H1 (cell line): ENCODE results near the gene SMYD3. TPM values are rescaled to one million over a fixed set of nuclear protein-coding genes. Genes with fewer than 3 reads are reported as not detected.

Source experiments
- CTCF ChIA-PET: fragments of 300-600 bp; sonication (Branson Sonifier 250); formaldehyde crosslinking; loops from one replicate; lab custom pipeline; 2021; ENCODE audit not compliant: partially characterized antibody; lab: Charles Lee
- POLR2A ChIA-PET: fragments of 300-600 bp; sonication (Branson Sonifier 250); formaldehyde crosslinking; loops from one replicate; lab custom pipeline; 2021; ENCODE audit warnings: inconsistent platforms; ENCODE audit not compliant: partially characterized antibody; lab: Charles Lee
- DNase-seq, 2 experiments: peaks; one replicate each; pipeline versions ENCODE4 v3.0.0 to v3.0.0-alpha.2; 2010 to 2022; ENCODE audit warnings: low spot score in 2 of 2, low read depth in 1 of 2, mixed read lengths in 1 of 2
- FAIRE-seq: peaks from 2 replicates; lab custom pipeline; 2011; peaks lifted over from hg19 to GRCh38; lab: Jason Lieb, UNC
- H2AFZ ChIP-seq: 2 replicates; pipeline ENCODE4 v1.8.1; 2012; ENCODE audit warnings: low read length, inconsistent platforms
- H2AK5ac ChIP-seq: 2 replicates; pipeline ENCODE4 v1.6.1; 2013; ENCODE audit warnings: low read depth, low read length
- H2BK120ac ChIP-seq: replicated peaks from 2 replicates; pipeline ENCODE3; 2013; ENCODE audit warnings: low read depth, low read length, inconsistent platforms
- H2BK12ac ChIP-seq: 2 replicates; pipeline ENCODE4 v1.6.1; 2013; ENCODE audit warnings: low read depth, low read length
- H2BK15ac ChIP-seq: 2 replicates; pipeline ENCODE4 v1.6.1; 2013; ENCODE audit warnings: low read length
- H2BK20ac ChIP-seq: 2 replicates; pipeline ENCODE4 v1.6.1; 2013; ENCODE audit warnings: low read length
- H2BK5ac ChIP-seq: 2 replicates; pipeline ENCODE4 v1.6.1; 2013; ENCODE audit warnings: low read depth, low read length
- H3K14ac ChIP-seq: 2 replicates; pipeline ENCODE4 v1.6.1; 2013; ENCODE audit warnings: inconsistent platforms; ENCODE audit not compliant: insufficient read length
- H3K18ac ChIP-seq: 2 replicates; pipeline ENCODE4 v1.6.1; 2013; ENCODE audit warnings: low read length; ENCODE audit errors: extremely low read depth
- H3K23ac ChIP-seq: 2 replicates; pipeline ENCODE4 v1.6.1; 2013; ENCODE audit warnings: inconsistent platforms; ENCODE audit not compliant: insufficient read length
- H3K23me2 ChIP-seq: 2 replicates; pipeline ENCODE4 v1.6.1; 2013; ENCODE audit warnings: low read depth, low read length
- H3K27ac ChIP-seq: 2 replicates; pipeline ENCODE4 v1.6.1; 2011; ENCODE audit warnings: low read depth, low read length, inconsistent platforms
- H3K27me3 ChIP-seq, 4 experiments: replicated peaks in 1 of 4; 1 replicate in 1 of 4; 2 replicates in 3 of 4; pipeline versions ENCODE4 v1.6.1 to v1.8.1; 2011 to 2013; ENCODE audit warnings: low read length in 3 of 4, mild to moderate bottlenecking in 3 of 4, inconsistent platforms in 2 of 4, mixed read lengths in 2 of 4, moderate library complexity in 1 of 4; ENCODE audit not compliant: control insufficient read depth in 3 of 4, insufficient read depth in 3 of 4; ENCODE audit errors: extremely low read depth in 1 of 4
- H3K36me3 ChIP-seq, 4 experiments: 2 replicates each; pipeline versions ENCODE4 v1.6.1 to v1.8.1; 2011 to 2013; ENCODE audit warnings: mild to moderate bottlenecking in 4 of 4, low read length in 3 of 4, moderate library complexity in 2 of 4, control low read depth in 1 of 4, inconsistent platforms in 1 of 4; ENCODE audit not compliant: insufficient read depth in 4 of 4, control insufficient read depth in 2 of 4
- H3K4ac ChIP-seq: replicated peaks from 2 replicates; pipeline ENCODE3; 2013; ENCODE audit warnings: low read length, low read depth, mixed read lengths, inconsistent platforms; ENCODE audit not compliant: insufficient read length
- H3K4me1 ChIP-seq, 4 experiments: replicated peaks in 1 of 4; 1 replicate in 1 of 4; 2 replicates in 3 of 4; pipeline versions ENCODE4 v1.6.1 to v1.8.1; 2011 to 2013; ENCODE audit warnings: low read length in 3 of 4, inconsistent platforms in 2 of 4, mixed read lengths in 1 of 4; ENCODE audit not compliant: insufficient read depth in 4 of 4, control insufficient read depth in 3 of 4
- H3K4me2 ChIP-seq, 2 experiments: 2 replicates each; pipeline versions ENCODE4 v1.6.1 to v1.8.1; 2011 to 2013; ENCODE audit warnings: low read depth in 2 of 2, low read length in 2 of 2, control low read depth in 1 of 2, inconsistent platforms in 1 of 2, mild to moderate bottlenecking in 1 of 2; ENCODE audit not compliant: insufficient read depth in 1 of 2
- H3K4me3 ChIP-seq, 4 experiments: fragments of 200-600, 300-600 bp in 1 of 4; sonication (generic), shearing (Covaris generic), sonication (Bioruptor Twin) in 1 of 4; 2 replicates each; pipeline versions ENCODE4 v1.5.1 to v1.8.1; 2011 to 2016; ENCODE audit warnings: low read length in 4 of 4, low read depth in 3 of 4, control low read depth in 2 of 4, inconsistent platforms in 2 of 4, mild to moderate bottlenecking in 2 of 4, mixed read lengths in 1 of 4, moderate library complexity in 1 of 4; ENCODE audit not compliant: insufficient read depth in 2 of 4; ENCODE audit errors: extremely low read depth in 1 of 4
- H3K56ac ChIP-seq: replicated peaks from 2 replicates; pipeline ENCODE3; 2013; ENCODE audit warnings: low read depth, mild to moderate bottlenecking, mixed read lengths, low read length, inconsistent platforms; ENCODE audit not compliant: insufficient read length
- H3K79me1 ChIP-seq: 2 replicates; pipeline ENCODE4 v1.6.1; 2013; ENCODE audit warnings: low read depth, low read length, control low read depth
- H3K79me2 ChIP-seq, 2 experiments: 2 replicates each; pipeline versions ENCODE4 v1.6.1 to v1.8.1; 2012 to 2013; ENCODE audit warnings: low read length in 2 of 2, mild to moderate bottlenecking in 2 of 2, inconsistent platforms in 1 of 2; ENCODE audit not compliant: insufficient read depth in 2 of 2, control insufficient read depth in 1 of 2
- H3K9ac ChIP-seq, 4 experiments: replicated peaks in 1 of 4; 1 replicate in 1 of 4; 2 replicates in 3 of 4; pipeline versions ENCODE4 v1.6.1 to v1.8.1; 2011 to 2013; ENCODE audit warnings: low read depth in 3 of 4, low read length in 3 of 4, control low read depth in 2 of 4, mild to moderate bottlenecking in 2 of 4, moderate library complexity in 2 of 4, inconsistent platforms in 1 of 4; ENCODE audit errors: extremely low read depth in 1 of 4
- H3K9me3 ChIP-seq, 2 experiments: 2 replicates each; pipeline versions ENCODE4 v1.6.1 to v1.8.1; 2012 to 2013; ENCODE audit warnings: mild to moderate bottlenecking in 2 of 2, moderate library complexity in 2 of 2, control low read depth in 1 of 2, inconsistent platforms in 1 of 2, low read depth in 1 of 2, low read length in 1 of 2, mixed read lengths in 1 of 2; ENCODE audit not compliant: insufficient read depth in 2 of 2
- H4K20me1 ChIP-seq, 2 experiments: replicated peaks in 1 of 2; 2 replicates each; pipeline versions ENCODE3 to v1.8.1; 2011 to 2013; ENCODE audit warnings: inconsistent platforms in 2 of 2, low read length in 2 of 2, mild to moderate bottlenecking in 1 of 2; ENCODE audit not compliant: insufficient read depth in 2 of 2, control insufficient read depth in 1 of 2
- H4K5ac ChIP-seq: 2 replicates; pipeline ENCODE4 v1.6.1; 2013; ENCODE audit warnings: low read length, low read depth, mixed read lengths, inconsistent platforms; ENCODE audit not compliant: insufficient read length
- H4K8ac ChIP-seq: 2 replicates; pipeline ENCODE4 v1.8.0; 2013; ENCODE audit warnings: mild to moderate bottlenecking, moderate library complexity, low read length, inconsistent platforms; ENCODE audit not compliant: insufficient read depth; ENCODE audit errors: extremely low read depth
- H4K91ac ChIP-seq: replicated peaks from 2 replicates; pipeline ENCODE3; 2013; ENCODE audit warnings: low read length, mixed read lengths, inconsistent platforms; ENCODE audit not compliant: insufficient read length
- CEBPB ChIP-seq: IDR thresholded peaks from 2 replicates; pipeline ENCODE4 v1.6.1; 2012; ENCODE audit warnings: low read depth, low read length
- GABPA ChIP-seq: IDR thresholded peaks from 2 replicates; pipeline ENCODE4 v1.6.1; 2011; ENCODE audit warnings: mild to moderate bottlenecking, low read length, moderate library complexity, borderline replicate concordance; ENCODE audit not compliant: insufficient read depth
- KDM1A ChIP-seq: fragments of 200-600, 300-600 bp; sonication (generic); IDR thresholded peaks from 2 replicates; pipeline ENCODE4 v1.7.1; 2016; ENCODE audit warnings: mild to moderate bottlenecking, low read length, borderline replicate concordance
- KDM4A ChIP-seq: IDR thresholded peaks from one replicate; pipeline ENCODE4 v1.7.1; 2012; ENCODE audit warnings: low read depth, mild to moderate bottlenecking, moderate library complexity, low read length, inconsistent platforms; ENCODE audit not compliant: severe bottlenecking
- PHF8 ChIP-seq: fragments of 200-600 bp; sonication (generic); conservative IDR thresholded peaks from 2 replicates; pipeline ENCODE4 v1.7.1; 2012; ENCODE audit warnings: low read depth, mild to moderate bottlenecking, inconsistent platforms, low read length, moderate library complexity
- POU5F1 ChIP-seq: IDR thresholded peaks from 2 replicates; pipeline ENCODE4 v1.6.1; 2011; ENCODE audit warnings: low read depth, mild to moderate bottlenecking, low read length, moderate library complexity
- RBBP5 ChIP-seq: IDR thresholded peaks from 2 replicates; pipeline ENCODE4 v1.7.1; 2012; ENCODE audit warnings: low read depth, mild to moderate bottlenecking, inconsistent platforms, low read length, moderate library complexity, borderline replicate concordance
- SP4 ChIP-seq: IDR thresholded peaks from 2 replicates; pipeline ENCODE4 v1.6.1; 2012; ENCODE audit warnings: low read length, inconsistent platforms
- TAF1 ChIP-seq: IDR thresholded peaks from 2 replicates; pipeline ENCODE4 v1.6.1; 2011; ENCODE audit warnings: mild to moderate bottlenecking, low read depth, low read length
- WGBS, 2 experiments: shearing (Covaris generic) in 1 of 2; methylation state at CpG; one replicate each; pipeline versions ENCODE4 v1.1.6 to v1.1.7; 2013 to 2015; ENCODE audit warnings: low lambda C conversion rate in 2 of 2, mixed read lengths in 2 of 2, inconsistent platforms in 1 of 2, low coverage in 1 of 2, missing lambda C conversion rate in 1 of 2; ENCODE audit not compliant: insufficient replicate concordance in 2 of 2, insufficient coverage in 1 of 2, insufficient read length in 1 of 2; ENCODE audit errors: extremely low coverage in 1 of 2, missing lambda C conversion rate in 1 of 2; 5-methylcytosine and 5-hydroxymethylcytosine counted together
- polyA plus RNA-seq, 7 experiments: library from polyadenylated mRNA; depleted of rRNA in 3 of 7; stranded (reverse) in 5 of 7; unstranded in 2 of 7; fragments of >200 nt in 5 of 7; fragments of 200-250 nt in 2 of 7; gene quantifications; 1 replicate in 5 of 7; 2 replicates in 1 of 7; 4 replicates in 1 of 7; pipeline versions ENCODE4 v1.2.1 to v1.2.3, GENCODE V29; 2011 to 2013; ENCODE audit warnings: missing spikeins in 2 of 7, mixed read lengths in 2 of 7
- total RNA-seq: library from RNA; stranded (reverse); fragmentation: NEBNext Ultra II Directional; extraction: Animal tissue kit (Norgen Biotek cat#: 25700); gene quantifications from 2 replicates; pipeline ENCODE4 v1.2.1, GENCODE V29; 2021
- TF ChIP-seq, protein P1 (sequence below): IDR thresholded peaks from 2 replicates; pipeline ENCODE4 v1.6.1; 2012; ENCODE audit warnings: inconsistent platforms
- TF ChIP-seq, protein P2 (sequence below): IDR thresholded peaks from 2 replicates; pipeline ENCODE4 v1.6.1; 2012; ENCODE audit warnings: inconsistent platforms

Gene SMYD3
- total and polyA plus RNA-seq, 2 of the 8 experiments (the other 6 are each of a cell fraction or from before 2014, with no cell fraction given) = 17.3 to 25.4 TPM

- TF ChIP-seq PHF8 = no peak
- no peak for TF ChIP-seq CEBPB
- TF ChIP-seq, protein P1, sequence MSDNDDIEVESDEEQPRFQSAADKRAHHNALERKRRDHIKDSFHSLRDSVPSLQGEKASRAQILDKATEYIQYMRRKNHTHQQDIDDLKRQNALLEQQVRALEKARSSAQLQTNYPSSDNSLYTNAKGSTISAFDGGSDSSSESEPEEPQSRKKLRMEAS = no peak
- no peak for TF ChIP-seq TAF1
- no peak for TF ChIP-seq KDM1A
- TF ChIP-seq SP4 = no peak
- TF ChIP-seq KDM4A = no peak
- no peak for TF ChIP-seq GABPA
- TF ChIP-seq, protein P2, sequence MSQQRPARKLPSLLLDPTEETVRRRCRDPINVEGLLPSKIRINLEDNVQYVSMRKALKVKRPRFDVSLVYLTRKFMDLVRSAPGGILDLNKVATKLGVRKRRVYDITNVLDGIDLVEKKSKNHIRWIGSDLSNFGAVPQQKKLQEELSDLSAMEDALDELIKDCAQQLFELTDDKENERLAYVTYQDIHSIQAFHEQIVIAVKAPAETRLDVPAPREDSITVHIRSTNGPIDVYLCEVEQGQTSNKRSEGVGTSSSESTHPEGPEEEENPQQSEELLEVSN = no peak
- no peak for TF ChIP-seq POU5F1
- TF ChIP-seq RBBP5 = no peak
- TF ChIP-seq, all 59 proteins: peak for 0
Observed at GRCh38 chr1:246200738-246201137, 306.3 kb downstream of the SMYD3 start.

More at GRCh38 chr1:246200738-246201137, 306.3 kb downstream of the SMYD3 start:
- Histone ChIP-seq H3K79me2 (no peaks in the 10 kb centered on the region), H3K9me3 (no peaks in the 10 kb centered on the region), H3K23ac (no peak overlapping the region), H3K4me3 (no peak overlapping the region), H3K14ac (no peak overlapping the region), H3K56ac (no peak overlapping the region), H4K5ac (no peak overlapping the region), H3K4me1 (peaks cover 0 to 3% (median 0%) of the 10 kb centered on the region in 4 experiments; a peak in 1 of 7 replicates), H3K27me3 (no peaks in the 10 kb centered on the region), H2BK20ac (no peak overlapping the region), H4K8ac (no peak overlapping the region), H2BK15ac (no peak overlapping the region), H3K9ac (no peak overlapping the region), H2BK12ac (no peak overlapping the region), H2BK120ac (no peak overlapping the region), H3K4me2 (no peak overlapping the region), H4K20me1 (no peaks in the 10 kb centered on the region), H3K79me1 (no peaks in the 10 kb centered on the region), H2BK5ac (no peak overlapping the region), H3K23me2 (no peaks in the 10 kb centered on the region), H3K18ac (no peak overlapping the region), H4K91ac (no peak overlapping the region), H3K4ac (no peak overlapping the region), H2AFZ (no peak overlapping the region), H2AK5ac (no peak overlapping the region), H3K36me3 (no peaks in the 10 kb centered on the region), H3K27ac (no peak overlapping the region)
- DNase-seq (no peak), FAIRE-seq (no peak)
- WGBS, 2 experiments = 92% methylated on average over 4 of the region's 4 CpGs; no CpG with 5 or more reads in 1 of the 2 experiments
- ChIA-PET CTCF (no interaction called here), POLR2A (no interaction called here)
